Right renal cortex interstitium (tissue), 3 donors: ENCODE results near the gene NRP1. TPM values are rescaled to one million over a fixed set of nuclear protein-coding genes. Genes with fewer than 3 reads are reported as not detected.

ENCODE experiments used
- DNase-seq, 3 donors: peaks; one replicate each; pipeline ENCODE4 v3.0.0-alpha.2; 2013; ENCODE audit warnings: low read depth in 3 of 3, low spot score in 2 of 3
- polyA plus RNA-seq, 3 donors: library from polyadenylated mRNA; unstranded; fragments of 120-200 nt; gene quantifications; one replicate each; pipeline ENCODE4 v1.2.1, GENCODE V29; 2013; ENCODE audit not compliant: insufficient read length in 3 of 3

The NRP1 gene
- polyA plus RNA-seq, 3 donors = 141 to 165 (median 160) TPM

- no peak for DNase-seq
These were observed 142.3 kb downstream of the NRP1 start for GRCh38 chr10:33192190-33192589.

DNA sequence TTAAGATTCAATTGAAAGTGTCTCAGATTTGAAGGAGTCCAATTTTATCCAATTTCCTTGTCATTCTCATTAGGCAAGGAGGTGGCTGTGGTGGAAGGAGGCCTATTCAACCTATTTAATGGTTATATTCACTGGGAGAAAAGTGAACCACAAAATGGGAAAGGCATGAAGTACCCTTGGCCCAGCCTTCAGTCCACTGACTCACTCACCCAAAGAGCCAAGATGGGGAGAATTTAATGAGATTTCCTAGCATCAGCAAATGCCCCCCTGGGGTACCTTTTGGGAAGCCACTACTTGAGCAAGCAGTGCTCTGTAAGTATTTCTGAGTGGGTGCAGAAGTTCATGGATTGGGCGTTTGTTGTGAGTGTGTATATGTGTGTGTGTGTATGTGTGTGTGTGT is 144.1 kb downstream of the NRP1 start:
- no peak for DNase-seq

- no peak for DNase-seq
These were observed 144.7 kb downstream of the NRP1 start for GRCh38 chr10:33189808-33190207.

DNA sequence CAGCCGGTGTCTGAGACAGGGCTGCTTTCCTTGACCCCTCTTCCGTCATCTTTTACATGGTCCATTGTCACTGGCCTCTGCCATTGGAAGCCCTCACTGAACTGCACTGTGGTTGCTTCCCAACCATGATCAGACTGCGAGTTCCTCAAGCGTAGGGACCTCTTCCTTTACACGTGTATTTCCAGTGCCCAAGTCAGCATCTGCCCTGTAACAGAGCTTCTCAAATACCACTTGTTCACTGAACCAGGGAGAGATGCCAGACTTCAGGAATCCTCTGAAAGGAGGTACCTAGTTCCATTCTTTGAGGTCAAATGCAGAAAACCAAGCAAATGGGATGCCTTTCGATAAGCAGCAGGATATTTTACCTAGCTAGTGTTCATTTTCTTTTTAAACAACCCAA is 145.1 kb downstream of the NRP1 start:
- DNase-seq = no peak

DNA sequence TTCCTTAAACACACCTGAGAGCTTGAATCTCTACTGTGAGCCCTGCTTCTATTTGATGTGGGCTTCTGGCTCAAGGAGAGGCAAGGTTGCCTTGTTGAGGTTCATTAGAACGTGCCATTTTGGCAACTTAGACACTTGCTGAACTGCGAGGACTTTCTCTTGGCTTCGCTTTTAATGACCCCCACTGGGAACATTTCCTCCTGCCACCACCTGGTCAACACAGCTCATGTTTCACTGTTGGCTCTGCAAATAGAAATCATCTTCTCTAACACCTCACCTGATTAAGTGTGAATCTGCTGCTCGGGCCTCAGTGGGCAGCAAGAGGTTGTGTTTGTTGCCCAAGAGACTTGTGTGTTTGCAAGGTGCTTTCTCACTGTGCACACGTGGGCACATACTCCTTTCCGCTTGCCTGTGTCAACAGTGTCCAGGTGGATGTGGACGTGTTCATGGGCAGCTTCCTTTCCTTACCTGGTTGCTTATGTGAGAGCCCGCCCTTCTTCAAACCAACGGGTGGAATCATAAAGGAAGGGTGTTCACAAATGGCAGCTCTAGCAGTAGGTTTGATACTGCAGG is 147.0 kb downstream of the NRP1 start:
- DNase-seq = no peak

DNA sequence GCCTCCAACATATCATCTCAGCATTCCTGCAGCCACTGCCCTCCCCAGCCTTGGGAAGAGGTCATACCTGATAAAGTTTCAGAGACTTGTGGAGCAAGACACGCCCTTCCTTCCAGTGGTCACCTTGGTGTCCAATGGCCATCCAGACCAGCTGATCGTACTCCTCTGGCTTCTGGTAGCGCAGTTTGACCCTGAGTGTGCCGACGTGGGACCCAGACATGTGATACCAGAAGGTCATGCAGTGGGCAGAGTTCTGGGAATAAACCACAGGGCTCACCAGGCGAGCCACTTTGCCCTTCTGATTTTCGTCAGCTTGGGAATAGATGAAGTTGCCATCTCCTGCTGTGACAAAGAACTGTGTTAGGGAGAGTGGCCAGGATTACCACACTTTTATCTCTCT is 148.3 kb downstream of the NRP1 start:
- DNase-seq = no peak

DNA sequence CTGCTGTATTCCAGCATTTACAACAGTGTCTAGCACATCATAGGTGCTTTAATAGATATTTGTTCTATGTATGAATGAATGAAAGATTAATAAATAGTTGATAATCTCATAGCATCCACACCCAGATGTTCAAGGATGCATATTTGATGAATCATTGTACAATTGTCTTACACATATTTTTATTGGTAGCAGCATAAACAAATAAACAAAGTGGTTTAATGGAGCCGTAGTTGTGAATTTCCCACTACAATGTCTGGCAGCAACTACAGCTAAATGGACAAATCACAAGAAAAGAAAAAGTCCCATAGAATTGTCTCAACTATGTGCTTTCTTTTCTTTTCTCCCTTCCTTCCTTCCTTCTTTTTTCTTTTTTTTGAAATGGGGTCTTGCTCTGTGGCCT is 150.8 kb downstream of the NRP1 start:
- DNase-seq = no peak

DNA sequence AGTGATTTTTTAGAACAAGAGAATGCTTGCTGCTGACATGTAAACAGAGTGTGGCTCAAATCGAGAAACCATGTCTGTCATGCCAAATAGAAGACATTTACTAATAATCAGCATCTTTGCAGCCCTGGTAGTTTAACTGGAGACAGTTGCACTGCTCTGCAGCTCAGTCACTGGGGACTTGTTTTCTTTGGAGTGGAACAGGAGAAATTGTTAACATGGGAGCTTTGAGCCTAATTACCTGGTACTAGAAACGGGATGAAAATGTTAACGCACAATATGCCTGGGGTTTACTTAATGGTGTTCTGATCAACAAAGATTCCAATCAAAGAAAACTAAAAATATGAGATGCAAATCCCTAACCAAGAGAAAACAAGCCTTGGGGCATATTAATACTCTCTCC is 153.5 kb downstream of the NRP1 start:
- no peak for DNase-seq

DNA sequence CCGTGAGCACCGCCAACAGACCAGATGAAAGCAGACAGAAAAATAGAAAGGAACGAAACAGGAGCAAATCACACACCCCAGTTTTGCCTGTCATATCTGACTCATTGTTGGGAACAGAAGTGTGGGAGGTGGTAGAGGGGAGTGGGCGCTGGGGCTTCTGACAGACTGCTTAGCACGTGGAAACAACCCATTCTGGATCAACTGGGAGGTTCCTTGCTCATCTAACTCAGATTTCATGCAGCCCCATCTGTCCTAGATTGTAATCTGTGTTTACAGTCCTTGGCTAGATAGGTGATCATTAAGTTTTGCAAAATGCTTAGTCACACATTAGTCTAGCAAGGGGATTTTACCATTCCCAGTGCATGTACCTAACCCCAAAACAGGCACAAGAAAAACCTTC is 154.1 kb downstream of the NRP1 start:
- DNase-seq = no peak

- no peak for DNase-seq
These were observed 155.4 kb downstream of the NRP1 start for GRCh38 chr10:33179067-33179466.

DNA sequence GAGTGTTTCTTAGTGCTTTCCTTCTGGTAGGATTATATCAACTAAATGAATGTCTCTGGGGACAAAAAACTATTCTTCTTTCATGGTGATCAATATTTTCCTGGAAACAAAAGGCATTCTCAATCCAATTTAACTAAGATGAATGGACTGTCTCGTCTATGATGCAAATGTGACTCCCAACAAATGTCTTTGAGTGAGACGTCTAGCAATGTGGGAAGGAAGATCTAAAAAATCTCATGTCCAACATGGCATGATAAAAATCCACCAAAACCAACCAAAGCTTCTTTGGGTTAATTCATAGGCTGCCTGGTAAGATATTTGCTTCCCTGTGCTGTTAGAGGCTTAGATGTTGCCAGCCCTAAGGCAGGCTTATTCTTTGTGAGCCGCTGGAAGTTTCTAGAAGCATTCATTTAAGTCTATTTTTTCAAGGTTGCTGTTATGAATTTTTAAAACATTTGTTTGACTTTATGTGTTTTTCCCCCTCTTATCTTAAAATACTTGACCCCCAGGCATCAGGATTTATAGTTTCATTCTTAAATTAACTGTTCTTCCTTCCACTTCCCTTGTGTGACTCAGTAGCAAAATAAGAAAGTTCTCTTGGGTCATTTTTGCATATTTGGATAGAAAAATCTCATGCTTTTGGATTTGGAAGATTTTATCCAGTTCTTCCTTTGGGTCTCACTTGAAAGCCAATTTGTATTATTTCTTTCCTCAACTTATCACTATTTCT is 156.3 kb downstream of the NRP1 start:
- DNase-seq = no peak

DNA sequence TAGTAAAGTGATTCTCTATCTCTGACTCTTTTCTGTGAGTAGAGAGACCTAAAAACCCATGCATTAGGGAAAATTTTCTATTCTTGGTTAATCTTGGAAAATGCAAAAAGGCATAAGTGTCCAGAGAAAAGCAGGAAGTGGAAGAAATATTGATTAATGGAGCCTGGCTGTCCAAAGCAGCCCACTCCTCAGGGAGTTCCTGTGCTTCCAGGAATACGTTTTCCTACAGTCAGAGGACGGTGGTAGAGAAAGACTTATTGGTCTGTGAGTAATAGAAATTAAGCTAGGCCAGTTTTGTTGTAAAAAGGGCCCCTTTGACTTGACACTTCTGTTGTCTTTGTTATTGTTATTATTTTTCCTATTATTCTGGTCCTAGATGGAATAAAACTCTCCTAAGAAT is 157.8 kb downstream of the NRP1 start:
- no peak for DNase-seq

- DNase-seq = no peak
These were observed 159.6 kb downstream of the NRP1 start for GRCh38 chr10:33174674-33175434.

DNA sequence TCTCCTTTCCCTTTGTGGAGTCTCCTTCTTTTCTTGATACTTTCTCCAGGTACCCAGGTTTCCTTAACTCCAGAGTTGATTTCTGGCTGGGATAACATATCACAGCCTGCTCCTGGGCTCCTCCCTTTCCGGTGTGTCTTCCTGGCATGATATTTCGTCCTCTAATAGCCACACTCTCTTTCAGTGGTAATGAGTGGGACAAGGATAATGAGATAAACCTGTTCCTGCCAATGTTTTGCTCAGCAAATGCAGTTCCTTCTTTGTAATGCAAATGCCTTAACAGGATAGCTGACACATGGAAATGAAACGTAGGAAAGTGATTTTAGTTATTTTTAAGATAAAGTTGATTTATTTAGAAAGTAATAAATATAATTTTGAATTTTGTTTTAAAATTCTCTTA is 168.6 kb downstream of the NRP1 start:
- DNase-seq = no peak

- no peak for DNase-seq
These were observed 170.3 kb downstream of the NRP1 start for GRCh38 chr10:33164060-33164709.

GRCh38 chr10:33162248-33162575 is 172.3 kb downstream of the NRP1 start:
- DNase-seq = no peak

DNA sequence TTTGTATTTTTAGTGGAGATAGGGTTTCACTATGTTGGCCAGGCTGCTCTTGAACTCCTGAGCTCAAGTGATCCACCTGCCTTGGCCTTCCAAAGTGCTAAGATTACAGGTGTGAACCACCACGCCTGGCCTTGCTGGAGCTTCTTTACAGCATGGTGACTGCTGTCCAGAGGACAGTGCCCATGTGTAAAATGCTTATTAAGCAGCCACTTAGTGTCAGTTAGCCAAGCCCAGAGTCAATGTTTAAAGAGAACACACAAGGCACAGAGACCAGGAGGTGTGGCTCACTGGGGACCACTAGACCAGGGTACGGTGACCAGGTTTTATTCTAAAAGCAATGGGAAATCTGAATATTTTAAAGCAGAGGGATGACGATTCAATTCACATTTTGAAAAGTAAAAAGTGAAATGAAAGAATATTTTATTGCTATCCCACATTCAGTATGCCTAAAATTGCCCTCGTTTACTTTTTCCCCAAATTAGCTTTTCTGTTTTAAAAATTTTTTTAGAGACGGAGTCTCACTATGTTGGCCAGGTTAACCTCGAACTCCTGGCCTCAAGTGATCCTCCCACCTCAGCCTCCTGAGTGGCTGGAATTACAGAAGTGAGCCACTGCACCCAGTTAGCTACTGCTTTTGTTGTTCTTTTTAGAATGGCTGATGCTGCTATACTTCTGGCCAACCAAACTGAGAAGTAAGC is 172.8 kb downstream of the NRP1 start:
- DNase-seq = no peak

- DNase-seq = no peak
These were observed 174.3 kb downstream of the NRP1 start for GRCh38 chr10:33160151-33160550.

GRCh38 chr10:33157103-33157502 is 177.4 kb downstream of the NRP1 start:
- no peak for DNase-seq

DNA sequence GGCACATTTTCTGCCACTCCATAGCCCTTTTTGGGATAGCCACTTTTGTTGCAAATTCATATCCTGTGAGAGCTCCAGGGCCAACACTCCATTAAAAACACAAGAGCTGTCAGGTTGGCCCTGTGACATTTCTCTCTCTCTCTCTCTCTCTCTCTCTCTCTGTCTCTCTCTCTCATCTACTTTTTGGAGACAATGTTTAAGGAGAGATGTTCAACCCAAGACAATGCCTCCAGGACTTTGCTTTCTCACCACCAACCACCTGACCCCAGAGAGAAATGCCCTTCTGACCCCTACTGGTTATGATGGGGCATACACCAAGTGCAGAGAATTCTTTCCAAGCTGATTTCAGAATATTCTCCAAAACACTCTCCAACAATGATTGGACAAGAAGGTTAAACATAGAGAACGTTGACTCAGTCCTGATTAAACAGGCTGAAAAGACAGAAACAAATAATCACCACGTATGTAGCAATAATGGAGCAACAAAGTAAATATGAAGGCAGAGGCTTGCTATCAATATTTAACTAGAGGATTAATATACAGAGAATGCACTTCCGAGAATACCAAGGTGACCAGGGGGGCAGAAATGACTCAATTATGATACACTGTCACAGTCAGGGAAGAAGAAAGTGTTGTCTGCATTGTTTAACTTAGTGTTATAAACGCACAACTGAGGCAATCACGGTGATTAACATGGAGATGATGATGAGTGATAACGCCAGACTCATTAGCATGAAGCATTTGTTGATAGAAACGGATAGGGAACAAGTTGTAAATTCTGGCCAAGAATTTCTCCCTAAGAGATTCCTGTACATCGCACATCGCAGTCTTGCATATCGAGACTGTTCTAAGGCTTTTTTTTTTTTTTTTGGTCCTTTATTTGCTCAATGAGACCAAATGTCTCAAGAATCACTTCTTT is 178.5 kb downstream of the NRP1 start:
- DNase-seq = no peak
